ENCODE data around the gene BPGM. TPM values are rescaled to one million over a fixed set of nuclear protein-coding genes. Genes with fewer than 3 reads are reported as not detected.
A peak's percentile ranks its signal among the peaks of the same experiment; 100 is the strongest.

The BPGM gene
- total and polyA plus RNA-seq, 9 of the 15 experiments (the other 6 are each of a cell fraction or from before 2014, with no cell fraction given): 14.1 to 46.1 (median 21.2) TPM

DNA sequence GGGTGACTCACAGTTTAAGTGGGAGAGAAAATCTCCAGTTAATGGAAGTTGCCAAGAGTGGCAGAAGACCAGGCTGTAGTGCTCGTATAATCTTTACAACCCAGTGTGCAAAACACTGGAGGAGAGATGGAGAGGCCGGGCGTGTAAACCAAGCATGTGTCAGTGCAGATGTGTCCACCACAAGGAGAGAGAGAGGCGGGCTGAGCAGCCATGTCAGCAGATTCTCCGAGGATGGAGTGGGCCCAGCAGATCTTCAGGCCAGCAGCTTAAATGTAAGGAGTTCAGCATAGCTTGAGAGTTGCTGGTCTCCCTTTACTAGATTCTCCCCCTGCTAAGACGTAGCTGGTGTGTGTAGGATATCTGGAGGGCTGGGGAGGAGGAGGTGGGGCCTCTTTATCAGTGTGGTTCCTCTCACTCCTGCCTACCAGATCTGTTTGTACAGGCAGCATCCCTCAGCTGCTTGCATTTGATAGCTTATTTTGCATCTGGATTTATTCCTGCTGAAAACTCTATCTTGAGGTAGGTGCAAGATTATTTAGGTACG is 13.7 kb downstream of the BPGM start (continued):
- no peak for TF ChIP-seq FOXJ2 (tag; IDR thresholded peaks at IDR 0.05)
- TF ChIP-seq NCOR1 (IDR thresholded peaks at IDR 0.05): peak; percentile 96
- TF ChIP-seq FOXP1 (CRISPR knock-in tag; IDR thresholded peaks at IDR 0.05): no peak
- no peak for TF ChIP-seq ZNF507 (tag; conservative IDR thresholded peaks at IDR 0.05)
- no peak for TF ChIP-seq GTF2A2 (tag; IDR thresholded peaks at IDR 0.05)
- no peak for TF ChIP-seq PRPF4 (IDR thresholded peaks at IDR 0.05; ENCODE audit: insufficient read depth, low read depth, low read length, poor library complexity, severe bottlenecking)
- TF ChIP-seq PHF8 (IDR thresholded peaks at IDR 0.05; ENCODE audit: borderline replicate concordance, low read length): no peak
- TF ChIP-seq IRF9 (tag; IDR thresholded peaks at IDR 0.05): no peak
- peak; percentile 59; the same call in 1 of the 2 replicates for TF ChIP-seq MAFF (IDR thresholded peaks at IDR 0.05; ENCODE audit: low read length)
- TF ChIP-seq, protein P1, sequence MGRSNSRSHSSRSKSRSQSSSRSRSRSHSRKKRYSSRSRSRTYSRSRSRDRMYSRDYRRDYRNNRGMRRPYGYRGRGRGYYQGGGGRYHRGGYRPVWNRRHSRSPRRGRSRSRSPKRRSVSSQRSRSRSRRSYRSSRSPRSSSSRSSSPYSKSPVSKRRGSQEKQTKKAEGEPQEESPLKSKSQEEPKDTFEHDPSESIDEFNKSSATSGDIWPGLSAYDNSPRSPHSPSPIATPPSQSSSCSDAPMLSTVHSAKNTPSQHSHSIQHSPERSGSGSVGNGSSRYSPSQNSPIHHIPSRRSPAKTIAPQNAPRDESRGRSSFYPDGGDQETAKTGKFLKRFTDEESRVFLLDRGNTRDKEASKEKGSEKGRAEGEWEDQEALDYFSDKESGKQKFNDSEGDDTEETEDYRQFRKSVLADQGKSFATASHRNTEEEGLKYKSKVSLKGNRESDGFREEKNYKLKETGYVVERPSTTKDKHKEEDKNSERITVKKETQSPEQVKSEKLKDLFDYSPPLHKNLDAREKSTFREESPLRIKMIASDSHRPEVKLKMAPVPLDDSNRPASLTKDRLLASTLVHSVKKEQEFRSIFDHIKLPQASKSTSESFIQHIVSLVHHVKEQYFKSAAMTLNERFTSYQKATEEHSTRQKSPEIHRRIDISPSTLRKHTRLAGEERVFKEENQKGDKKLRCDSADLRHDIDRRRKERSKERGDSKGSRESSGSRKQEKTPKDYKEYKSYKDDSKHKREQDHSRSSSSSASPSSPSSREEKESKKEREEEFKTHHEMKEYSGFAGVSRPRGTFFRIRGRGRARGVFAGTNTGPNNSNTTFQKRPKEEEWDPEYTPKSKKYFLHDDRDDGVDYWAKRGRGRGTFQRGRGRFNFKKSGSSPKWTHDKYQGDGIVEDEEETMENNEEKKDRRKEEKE (IDR thresholded peaks at IDR 0.05; ENCODE audit: borderline replicate concordance in 1 of 2, control insufficient read depth in 1 of 2, low read depth in 2 of 2, low read length in 1 of 2): no peak
- TF ChIP-seq ZNF197 (CRISPR knock-in tag; IDR thresholded peaks at IDR 0.05; ENCODE audit: low read depth): no peak
- TF ChIP-seq SMARCA4 (IDR thresholded peaks at IDR 0.05): peak; percentile 87
- TF ChIP-seq SETDB1 (IDR thresholded peaks at IDR 0.05; ENCODE audit: low read length): no peak
- TF ChIP-seq NUFIP1 (IDR thresholded peaks at IDR 0.05; ENCODE audit: partially characterized antibody): no peak
- TF ChIP-seq ZNF398 (CRISPR knock-in tag; IDR thresholded peaks at IDR 0.05): no peak
- no peak for TF ChIP-seq GABPB1 (CRISPR knock-in tag; IDR thresholded peaks at IDR 0.05)
- no peak for TF ChIP-seq OTX1 (CRISPR knock-in tag; IDR thresholded peaks at IDR 0.05)
- TF ChIP-seq CBFA2T2 (conservative IDR thresholded peaks at IDR 0.05): peak; percentile 96
- TF ChIP-seq MYC (IDR thresholded peaks at IDR 0.05; ENCODE audit: low read depth, low read length): 0 out of 2 replicates have a peak, but pooled peaks have one; percentile 26
- TF ChIP-seq MYC (CRISPR knock-in tag; IDR thresholded peaks at IDR 0.05; ENCODE audit: borderline replicate concordance, low read depth): no peak
- TF ChIP-seq E4F1 (CRISPR knock-in tag; IDR thresholded peaks at IDR 0.05; ENCODE audit: borderline replicate concordance): no peak

Data from K562 (cell line).